ENCODE data around the gene IMP4.
A peak's percentile ranks its signal among the peaks of the same experiment; 100 is the strongest.

Gene IMP4

DNA sequence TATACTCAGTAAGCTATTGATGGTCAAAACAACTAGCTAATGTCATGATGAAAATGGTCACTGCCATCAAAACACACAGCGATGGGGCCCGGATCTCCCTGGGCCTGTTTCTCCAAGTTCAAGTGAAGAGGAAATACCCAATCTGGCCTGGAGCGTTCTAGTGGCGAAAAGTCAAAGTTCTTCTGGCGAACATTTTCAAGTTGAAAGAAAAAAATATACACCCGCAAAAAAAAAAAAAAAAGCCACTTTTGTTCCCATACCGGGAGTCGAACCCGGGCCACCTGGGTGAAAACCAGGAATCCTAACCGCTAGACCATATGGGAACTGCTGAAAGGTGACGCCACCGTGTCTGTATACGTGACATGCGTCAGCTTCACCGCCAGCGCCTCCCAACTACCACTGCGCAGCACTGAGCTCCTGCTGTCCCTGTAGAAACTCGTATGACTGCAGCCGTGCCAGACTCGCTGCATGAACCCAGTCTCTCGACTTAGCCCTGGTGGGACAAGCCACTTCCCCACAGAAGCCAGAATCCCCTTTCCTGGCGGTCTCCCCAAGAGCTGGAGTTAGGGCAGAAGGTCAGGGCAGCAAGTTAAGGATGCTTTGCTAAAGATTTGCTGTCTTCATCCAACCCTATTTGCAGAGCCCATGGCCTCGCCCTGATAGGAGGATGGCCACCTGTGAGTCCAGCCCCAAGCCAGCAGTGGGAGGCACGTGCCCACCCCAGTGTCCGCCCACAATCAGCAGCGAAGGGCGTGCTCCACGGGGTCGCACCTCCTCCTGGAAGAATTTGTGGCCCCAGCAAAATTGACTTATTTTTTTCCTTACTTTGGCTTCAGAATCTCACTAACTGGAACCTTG is 5.6 kb upstream of the IMP4 start:
- no peak for DNase-seq (ENCODE audit: low read depth)

GRCh38 chr2:130337735-130338325 is 4.9 kb upstream of the IMP4 start:
- DNase-seq (ENCODE audit: low read depth), result no peak

- no peak for DNase-seq (ENCODE audit: low read depth)
These were observed 3.8 kb upstream of the IMP4 start for GRCh38 chr2:130338793-130339345.

- no peak for DNase-seq (ENCODE audit: low read depth)
These were observed 2.6 kb upstream of the IMP4 start for GRCh38 chr2:130339885-130340745.

DNA sequence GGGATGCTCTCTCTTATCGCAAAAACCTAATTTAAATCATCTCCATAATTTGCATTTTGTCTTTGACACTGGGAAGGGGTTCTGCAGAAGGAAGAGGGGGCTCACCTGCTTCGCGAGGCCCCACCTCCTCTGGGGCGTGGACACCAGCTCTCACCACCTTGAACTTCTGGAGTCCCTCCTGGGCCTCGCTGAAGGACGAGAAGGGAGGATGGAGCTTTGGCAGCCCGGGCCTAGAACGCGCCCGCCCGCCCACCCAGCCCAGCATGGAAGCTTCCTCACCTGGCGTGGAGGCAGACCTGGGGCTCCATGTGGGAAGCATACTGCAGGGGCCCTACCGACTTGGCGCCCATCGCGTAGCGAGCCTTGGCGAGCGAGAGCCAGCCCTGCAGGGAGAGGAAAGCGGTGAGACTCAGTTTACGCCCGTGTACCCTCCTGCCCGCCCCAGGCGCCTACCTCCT is 1.1 kb upstream of the IMP4 start:
- no peak for DNase-seq (ENCODE audit: low read depth)

- peak; percentile 76 for DNase-seq (ENCODE audit: low read depth)
These were observed 621 bp upstream of the IMP4 start for GRCh38 chr2:130342020-130342532.

DNA sequence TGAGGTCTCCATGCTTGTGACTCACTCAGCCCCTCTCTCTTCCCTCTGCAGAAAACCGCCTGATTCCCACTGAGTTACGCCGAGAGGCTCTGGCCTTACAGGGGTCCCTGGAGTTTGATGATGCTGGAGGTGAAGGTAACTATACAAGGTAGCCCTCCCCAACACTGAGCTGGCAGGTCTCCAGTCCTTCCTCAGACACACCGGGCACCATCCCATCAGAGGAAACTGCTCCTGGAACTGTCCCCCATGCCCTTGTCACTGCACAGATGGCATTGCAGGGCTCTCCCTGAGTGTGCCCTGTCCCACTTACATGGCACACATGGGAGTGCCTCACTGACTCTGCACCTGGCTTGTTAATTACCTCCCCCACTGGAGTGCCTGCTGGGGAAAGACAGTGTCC is 1.9 kb downstream of the IMP4 start:
- no peak for DNase-seq (ENCODE audit: low read depth)

DNA sequence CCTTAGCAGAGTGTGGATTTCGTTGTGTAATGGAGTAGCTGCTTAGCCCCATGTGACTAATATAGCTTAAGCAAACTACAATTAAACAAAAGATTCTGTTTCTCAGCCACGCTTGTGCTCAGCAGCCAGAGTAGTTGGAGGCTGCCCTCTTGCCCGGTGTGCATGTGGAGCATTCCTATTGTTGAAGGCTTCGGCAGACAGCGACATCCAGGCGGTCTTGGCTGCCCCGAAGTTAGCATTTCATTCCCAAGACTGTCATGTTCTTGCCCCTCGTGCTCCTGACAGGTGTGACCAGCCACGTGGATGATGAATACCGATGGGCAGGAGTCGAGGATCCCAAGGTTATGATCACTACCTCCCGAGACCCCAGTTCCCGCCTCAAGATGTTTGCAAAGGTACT is 2.4 kb downstream of the IMP4 start:
- DNase-seq (ENCODE audit: low read depth), result no peak

DNA sequence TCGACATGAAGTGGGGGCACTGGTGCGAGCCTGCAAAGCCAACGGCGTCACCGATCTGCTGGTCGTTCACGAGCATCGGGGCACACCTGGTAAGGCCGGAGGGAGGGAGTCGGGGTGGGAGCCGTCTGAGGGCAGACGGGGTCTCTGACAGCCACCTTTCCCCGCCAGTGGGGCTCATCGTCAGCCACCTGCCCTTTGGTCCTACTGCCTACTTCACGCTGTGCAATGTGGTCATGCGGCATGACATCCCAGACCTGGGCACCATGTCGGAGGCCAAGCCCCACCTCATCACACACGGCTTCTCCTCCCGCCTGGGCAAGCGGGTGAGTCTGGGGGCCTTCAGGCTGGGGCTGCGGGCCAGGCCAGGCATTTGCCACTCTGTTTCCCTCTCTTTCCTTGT is 2.9 kb downstream of the IMP4 start:
- DNase-seq (ENCODE audit: low read depth), result no peak

- DNase-seq (ENCODE audit: low read depth), result no peak
These were observed 3.5 kb downstream of the IMP4 start for GRCh38 chr2:130346041-130346740.

GRCh38 chr2:130346741-130347066 is 4.0 kb downstream of the IMP4 start:
- no peak for DNase-seq (ENCODE audit: low read depth)

GRCh38 chr2:130347220-130347925 is 4.7 kb downstream of the IMP4 start:
- DNase-seq (ENCODE audit: low read depth), result no peak

DNA sequence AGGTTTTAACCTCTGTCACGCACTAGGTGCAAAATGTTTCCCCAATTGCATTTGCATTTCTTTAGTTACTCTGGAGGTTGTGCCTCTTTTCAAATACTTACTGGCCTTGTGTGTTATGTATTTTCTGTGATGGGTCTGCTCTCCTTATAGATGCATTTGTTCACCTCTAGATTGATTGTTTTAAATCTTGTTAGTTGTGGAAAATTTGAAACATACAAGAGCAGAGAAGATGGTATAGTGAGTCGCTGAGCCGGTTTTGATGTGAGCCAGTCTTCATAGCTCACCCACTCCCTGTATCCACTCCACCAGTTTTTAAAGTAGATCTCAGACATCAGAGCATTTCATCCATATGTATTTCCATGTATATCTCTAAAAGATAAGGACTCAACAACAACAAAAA is 6.5 kb downstream of the IMP4 start:
- DNase-seq (ENCODE audit: low read depth), result no peak

DNA sequence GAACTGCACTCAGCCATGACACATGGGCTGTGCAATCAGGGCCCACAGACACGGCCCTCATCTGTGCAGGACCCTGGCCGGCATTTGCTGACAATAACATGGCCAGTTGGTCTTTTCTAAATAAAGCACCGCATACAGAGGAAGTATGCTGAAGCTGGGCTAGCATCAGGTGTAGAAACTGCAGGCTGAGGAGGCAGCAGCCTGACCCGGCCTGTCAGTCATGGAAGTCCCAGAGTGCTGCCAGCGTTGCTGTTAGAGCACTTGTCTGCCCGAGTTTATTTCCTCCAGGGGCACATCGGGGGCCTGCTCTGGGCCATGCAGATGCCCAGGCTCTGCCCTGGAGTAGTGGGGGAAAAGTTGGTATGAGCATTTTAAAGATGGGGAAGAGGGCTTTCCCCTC is 9.0 kb downstream of the IMP4 start:
- DNase-seq (ENCODE audit: low read depth), result no peak

DNA sequence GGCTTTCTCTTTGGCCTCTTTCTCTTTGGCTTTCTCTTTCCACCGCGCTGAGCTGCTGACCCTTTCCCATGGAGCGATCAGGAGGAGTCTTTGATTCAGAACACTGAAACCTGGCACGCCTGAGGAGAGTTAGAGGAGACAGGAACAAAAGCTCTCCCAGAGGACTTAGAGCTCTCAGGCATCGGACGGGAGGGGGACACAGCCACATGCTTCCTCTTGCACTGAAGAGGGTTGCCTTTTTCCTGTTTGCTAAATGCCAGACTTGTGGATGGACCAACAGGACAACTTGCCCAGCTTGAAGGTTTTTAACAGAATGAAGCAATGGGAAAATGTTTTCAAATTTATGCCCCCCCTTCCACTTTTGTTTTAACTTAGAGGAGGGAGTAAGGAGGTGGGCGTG is 9.5 kb downstream of the IMP4 start:
- no peak for DNase-seq (ENCODE audit: low read depth)

GRCh38 chr2:130353291-130354138 is 10.8 kb downstream of the IMP4 start:
- DNase-seq (ENCODE audit: low read depth), result no peak

GRCh38 chr2:130354139-130354428 is 11.4 kb downstream of the IMP4 start:
- no peak for DNase-seq (ENCODE audit: low read depth)

- no peak for DNase-seq (ENCODE audit: low read depth)
These were observed 12.5 kb downstream of the IMP4 start for GRCh38 chr2:130355172-130355577.

- peak; percentile 42 for DNase-seq (ENCODE audit: low read depth)
These were observed 13.1 kb downstream of the IMP4 start, which contains the start of gene PTPN18 for GRCh38 chr2:130355578-130356431. Gene PTPN18, plus strand, starts transcription at chr2:130356056. Its CDS starts 52 bp downstream, at chr2:130356108.
